ENCODE measurements around the gene ATAD1.

GRCh38 chr10:87713707-87714106, 104.3 kb downstream of the ATAD1 start:
- TF ChIP-seq SUZ12 (IDR thresholded peaks at IDR 0.05; ENCODE audit: extremely low read depth, insufficient read depth, insufficient read length) (no peak), ZNF274 (IDR thresholded peaks at IDR 0.05; ENCODE audit: low read depth, low read length) (no peak), YY1 (IDR thresholded peaks at IDR 0.05; ENCODE audit: insufficient read depth, insufficient read length) (no peak)
